Effector CD4-positive, alpha-beta T cell (primary cell): ENCODE results near the gene UBE2C.
"Not testable (repeated sequence)": the region's sequence is repeated elsewhere in the genome, so short reads cannot be mapped to it uniquely, and the experiment has no call there.

Source experiments
- DNase-seq: peaks from one replicate; pipeline ENCODE4 v3.0.0-alpha.2; 2020

The UBE2C gene

DNA sequence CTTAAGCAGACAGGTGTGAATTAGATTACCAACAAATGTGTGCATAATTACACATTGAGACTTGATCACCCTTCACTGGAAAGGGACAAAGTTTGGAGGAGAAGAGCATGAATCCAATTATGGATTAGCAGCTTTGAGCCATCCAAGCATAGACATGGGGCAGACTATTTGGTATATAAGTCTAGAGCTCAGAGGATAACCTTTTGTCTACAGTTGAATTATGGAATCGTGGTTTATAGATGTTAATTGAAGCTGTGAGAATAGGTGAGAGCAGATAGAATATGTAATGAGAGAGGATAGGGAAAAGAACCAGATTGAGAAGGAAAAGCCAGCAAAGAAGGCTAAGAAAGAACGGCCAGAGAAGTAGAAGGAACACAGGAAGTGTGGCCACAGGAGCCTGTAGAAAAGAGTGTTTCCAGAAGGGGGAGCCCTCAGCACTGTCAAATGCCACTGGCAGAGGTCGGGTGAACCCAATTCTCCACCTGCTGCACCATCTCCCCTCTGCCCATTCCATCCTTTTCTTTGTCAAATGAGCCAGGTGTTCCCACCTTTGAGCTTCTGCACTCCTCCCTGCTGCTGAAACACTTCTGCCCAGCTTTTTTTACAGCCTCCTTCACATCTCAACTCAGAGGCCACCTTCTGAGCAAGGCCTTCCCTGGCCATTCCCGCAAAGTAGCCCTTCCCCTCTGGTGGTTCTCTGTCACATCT, 13.4 kb upstream of the UBE2C start:
- DNase-seq = peak; percentile 54

DNA sequence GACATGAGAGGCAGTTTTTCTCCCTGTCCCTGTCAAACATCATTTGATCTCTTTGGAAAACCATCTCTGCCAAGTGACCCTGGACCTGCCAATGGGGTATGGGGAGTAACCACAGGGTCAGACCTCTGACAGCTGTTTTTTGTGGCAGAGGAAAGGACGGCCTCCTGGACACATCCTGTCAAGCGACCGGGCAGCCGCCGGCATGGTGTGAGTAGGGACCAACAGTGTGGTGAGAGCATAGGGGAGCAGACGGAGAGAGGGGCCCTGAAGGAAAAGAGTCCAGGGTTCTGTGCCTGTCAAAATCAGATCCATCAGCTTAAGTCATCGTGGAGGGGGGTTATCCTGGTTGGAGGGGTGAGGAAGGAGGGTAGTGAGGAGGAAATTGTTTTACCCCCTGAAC, 10.6 kb upstream of the UBE2C start:
- DNase-seq = no peak

DNA sequence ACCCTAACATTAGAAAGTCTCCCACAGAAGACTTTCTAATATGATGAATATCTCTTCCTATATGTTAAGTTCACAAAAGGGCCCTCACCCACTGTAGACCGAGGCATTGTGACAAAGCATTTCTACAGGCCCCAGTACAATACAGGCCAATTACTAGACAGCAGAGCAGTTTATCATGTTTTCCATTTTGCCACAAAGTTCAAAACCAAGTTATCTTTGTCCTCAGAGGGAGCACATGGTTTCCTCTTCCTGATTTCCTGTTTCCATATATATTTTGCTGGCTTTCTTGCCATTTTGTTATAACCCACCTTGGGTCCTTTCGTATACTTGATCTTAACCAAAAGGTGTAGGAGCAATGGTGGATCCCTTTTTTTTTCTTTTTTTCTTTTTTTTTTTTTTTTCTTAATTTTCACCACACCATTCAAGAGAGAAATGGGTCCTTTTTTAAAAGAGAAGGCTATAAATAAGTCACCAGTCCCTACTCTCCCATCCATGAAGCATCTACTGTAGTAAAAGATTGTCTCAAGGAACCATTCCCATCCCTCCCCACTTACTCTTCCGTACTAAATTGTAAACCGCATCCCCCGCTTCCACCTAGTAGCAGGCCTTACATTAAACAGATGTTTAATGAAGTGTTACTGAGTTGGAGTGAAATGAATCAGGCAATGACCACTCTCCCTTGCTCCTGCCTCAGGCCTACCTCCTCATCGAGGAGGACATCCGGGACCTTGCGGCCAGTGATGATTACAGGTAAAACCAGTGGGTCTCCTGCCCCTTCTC, 2.1 kb upstream of the UBE2C start:
- no peak for DNase-seq

DNA sequence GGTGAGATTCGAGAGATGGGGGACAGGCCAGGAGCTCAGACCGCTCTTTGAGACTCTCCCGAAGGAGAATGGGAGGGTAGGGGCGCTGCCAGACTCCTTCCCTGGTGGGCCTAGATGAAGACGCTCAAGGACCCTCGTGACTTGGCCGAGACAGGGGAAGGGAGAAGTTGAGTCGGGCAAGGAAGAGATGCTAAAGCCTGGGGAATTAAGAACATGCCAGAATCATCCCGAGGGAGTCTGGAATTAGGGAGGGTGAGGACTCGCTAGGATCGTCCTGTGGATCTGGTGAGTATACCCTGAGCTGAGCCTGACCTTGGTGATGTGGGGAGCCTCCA, 529 bp downstream of the UBE2C start:
- DNase-seq = no peak

DNA sequence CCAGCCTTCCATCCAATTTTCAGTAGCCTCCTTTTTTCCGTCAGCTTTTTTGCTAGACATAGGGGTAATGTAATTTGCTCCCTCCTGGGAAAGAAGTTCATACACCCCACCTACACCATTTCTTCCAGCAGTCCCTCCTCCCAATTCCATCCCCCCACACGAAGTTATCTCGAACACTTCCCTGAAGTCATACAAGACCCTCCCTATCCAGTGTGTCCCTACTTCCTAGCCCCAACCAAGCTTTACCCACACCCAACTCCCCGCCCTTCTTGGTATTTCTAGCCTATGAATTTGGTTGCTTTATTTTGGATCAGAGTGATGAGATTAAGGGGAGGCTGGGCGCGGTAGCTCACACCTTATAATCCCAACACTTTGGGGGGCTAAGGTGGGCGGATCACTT, 1.0 kb downstream of the UBE2C start:
- no peak for DNase-seq

DNA sequence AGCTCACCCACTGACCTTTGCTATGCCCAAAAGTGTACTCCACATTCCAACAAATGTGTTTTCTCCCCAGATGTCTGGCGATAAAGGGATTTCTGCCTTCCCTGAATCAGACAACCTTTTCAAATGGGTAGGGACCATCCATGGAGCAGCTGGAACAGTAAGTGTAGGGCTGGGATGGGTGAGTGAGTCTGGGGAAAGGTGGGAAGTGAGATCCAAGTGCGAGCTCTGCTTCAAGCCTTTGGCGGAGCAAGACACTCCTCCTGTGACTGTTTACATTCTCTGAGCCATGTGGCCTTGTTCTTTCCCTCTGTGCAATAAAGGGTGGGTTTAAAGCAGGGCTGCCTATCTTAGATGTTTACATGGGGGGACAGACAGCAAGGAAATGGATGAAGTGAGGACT, 1.9 kb downstream of the UBE2C start:
- DNase-seq = no peak

DNA sequence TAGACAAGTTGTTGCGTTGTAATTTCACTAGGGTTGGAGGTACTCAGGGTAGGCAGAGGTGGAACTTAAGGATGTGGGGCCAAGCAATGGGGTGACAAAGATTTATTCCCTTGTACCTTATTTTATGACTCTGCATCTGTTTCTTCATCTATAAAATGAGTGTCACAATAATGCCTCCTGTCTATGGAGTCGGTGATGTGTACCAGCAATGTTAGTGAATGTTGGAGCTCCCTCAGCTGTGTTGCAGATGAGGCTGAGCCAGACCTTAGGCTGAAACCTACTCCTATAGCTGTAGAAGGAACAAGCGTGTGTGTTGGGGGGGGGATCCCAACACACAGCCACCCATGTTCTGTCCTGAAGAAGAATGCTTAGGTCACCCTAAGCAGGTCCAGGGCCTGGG, 4.5 kb downstream of the UBE2C start:
- no peak for DNase-seq

DNA sequence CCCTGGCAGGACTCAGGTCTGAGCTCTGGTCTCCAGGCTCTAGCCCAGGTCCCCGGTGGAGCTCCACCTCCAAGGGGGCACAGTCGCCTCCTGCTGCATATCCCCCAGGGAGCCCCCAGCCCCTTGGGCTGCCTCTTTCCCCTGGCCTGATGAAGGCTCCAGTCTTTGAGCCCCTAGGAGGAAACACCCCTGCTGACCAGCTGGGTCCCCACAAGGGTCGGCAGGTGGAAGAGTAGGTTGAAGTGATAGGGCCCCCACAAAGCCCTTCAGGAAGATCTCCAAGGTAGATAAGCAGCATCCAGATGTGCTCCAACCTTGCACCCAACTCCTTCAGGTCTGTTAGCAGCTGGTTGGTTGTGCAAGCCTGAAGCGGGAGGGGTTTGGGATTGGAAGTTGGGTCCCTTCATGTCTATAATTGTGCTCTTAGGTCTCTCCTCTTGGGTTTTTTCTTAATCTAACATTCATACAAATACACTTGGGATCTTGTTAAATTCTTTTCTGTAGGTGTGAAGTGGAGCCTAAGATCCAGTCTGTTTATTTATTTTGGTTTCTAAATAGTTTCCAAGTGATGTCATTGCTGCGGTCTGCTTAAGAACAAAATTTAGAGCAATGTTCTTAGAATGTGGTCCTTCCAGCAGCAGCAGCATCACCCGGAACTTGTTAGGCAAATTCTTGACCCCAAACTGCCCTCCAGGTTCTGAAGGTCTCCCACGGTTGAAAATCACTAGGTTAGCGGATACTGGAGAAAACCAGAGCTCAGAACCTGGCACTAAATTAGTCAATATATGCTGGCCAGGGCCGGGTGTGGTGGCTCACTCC, 5.1 kb downstream of the UBE2C start:
- DNase-seq = no peak

DNA sequence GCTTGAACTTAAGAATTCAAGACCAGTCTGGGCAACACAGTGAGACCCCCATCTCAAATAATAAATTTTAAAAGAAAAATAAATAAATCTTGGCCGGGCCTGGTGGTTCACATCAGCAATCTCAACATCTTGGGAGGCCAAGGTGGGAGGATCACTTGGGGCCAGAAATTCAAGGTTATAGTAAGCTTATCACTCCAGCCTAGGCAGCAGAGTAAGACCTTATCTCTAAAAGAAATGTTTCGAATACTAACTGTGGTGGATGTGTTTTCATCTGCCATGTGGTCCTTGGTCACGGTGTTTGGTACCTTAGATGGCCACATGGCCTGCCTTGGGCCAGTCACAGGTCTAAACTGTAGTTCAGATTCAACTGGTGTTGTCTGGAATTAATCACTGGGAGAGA, 5.8 kb downstream of the UBE2C start:
- DNase-seq = no peak

DNA sequence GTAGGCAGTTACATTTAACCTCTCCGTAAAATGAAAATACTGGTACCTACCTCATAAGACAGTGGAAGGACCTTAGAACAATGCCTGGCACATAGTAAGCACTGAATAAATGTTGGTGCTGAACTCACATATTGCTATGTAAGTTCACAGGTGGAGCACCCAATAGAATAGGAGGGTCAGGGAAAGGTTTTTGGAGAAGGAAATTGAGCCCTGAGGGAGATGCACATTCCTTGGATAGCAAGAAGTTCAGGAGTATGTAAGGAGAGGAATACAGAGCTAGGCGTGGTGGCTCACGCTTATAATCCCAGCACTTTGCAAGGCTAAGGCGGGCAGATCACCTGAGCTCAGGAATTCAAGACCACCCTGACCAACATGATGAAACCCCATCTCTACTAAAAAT, 7.0 kb downstream of the UBE2C start:
- DNase-seq = no peak

DNA sequence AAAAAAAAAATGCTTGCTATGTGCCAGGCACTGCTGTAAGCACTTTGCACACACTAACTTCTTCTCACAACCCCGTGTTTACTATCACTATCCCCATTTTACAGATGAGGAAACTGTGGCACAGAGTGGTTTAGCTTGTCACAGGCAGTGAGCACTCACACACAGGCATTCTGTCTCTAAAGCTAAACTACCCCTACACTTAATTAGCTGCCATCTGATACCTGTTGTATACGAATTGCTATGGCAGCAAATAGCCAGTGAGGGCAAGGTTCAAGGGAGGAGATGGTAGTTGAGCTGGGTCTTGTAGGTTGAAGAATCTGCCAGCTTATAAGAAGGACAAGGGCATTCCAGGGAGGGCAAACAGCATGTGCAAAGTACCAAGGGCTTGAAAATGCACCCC, 9.5 kb downstream of the UBE2C start:
- DNase-seq = no peak

DNA sequence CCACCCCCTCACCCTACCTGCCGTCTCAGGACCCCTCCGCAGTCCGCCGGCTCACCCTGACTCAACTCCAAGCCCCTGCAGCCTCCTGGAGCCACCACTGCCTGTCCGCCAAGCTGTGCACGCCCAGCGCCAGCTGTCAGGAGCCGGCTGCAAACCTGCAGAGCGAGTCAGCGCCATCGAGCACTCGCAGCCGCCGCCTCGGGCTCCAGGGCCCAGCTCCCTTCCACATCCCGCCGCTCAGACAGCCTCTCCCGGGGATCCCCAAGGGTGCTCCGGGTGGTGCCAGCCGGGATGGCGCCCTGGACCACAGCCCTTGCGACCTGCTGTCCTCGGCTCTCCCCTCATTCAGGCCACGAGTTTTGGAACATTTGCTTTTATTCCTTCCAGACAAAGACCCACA, 10.4 kb downstream of the UBE2C start:
- no peak for DNase-seq

DNA sequence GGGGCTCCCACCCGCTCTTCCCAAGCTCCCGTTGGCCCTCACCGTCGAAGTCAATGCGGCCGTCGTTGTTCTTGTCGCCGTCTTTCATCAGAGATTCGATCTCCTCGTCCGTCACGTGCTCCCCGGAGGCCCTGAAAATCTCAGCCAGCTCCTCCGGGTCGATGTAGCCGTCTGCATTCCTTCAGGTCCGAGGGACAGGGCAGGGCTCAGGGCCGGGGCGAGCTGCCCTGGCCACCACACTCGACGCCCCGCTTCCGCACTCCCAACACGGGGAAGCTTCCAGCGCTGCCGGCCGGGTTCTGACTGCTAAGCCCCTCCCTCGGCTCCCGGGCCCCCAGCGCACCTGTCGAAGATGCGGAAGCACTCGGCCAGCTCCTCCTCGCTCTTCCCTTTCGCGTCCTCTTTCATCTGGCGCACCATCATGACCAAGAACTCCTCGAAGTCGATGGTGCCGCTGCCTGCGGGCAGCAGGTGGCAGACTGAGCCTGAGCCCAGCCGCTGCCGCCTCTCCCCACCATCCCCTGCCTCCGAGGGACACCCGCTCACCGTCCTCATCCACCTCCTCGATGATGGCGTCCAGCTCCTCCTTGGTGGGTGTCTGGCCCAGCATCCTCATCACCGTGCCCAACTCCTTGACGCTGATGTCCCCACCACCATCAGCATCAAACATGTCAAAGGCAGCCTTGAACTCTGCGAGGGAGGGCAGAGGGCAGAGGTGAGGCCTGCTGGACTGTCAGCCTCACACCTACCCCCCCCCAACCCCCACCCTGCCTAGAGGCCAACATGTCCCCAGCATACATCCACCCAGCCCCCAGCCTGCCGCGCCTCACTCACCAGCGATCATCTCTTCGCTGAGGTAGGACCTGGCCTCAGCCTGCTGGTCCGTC, 11.7 kb downstream of the UBE2C start:
- peak; percentile 29 for DNase-seq

DNA sequence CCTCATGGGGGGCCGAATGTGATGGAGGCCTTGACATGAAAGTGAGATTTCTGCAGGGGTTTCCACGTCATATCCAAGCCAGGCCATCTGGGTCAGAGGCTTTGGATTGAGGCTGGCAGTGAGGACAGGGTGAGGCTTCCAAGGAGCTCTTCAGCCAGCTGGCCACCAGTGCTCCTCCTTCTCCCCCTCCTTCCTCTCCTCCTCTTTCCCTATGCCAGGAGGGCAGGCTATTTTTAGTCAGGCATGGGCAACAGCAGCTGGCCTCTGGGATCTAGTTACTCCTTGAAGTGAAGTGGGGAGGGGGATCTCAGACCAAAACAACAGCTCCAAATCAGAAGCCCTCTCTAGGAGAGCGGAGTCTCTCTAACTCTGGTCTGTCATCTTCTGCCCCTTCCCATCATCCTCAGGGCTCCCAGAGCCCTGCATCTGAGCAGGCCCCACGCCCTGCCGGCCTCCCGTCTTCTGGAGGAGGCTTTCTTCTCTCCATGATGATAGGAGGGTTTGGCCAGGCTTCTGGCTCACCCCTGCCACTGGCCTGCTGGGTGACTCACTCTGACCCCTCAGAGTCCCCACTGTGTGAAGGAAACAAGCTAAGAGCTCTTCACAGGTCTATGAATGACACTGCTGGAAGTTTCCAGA, 14.1 kb downstream of the UBE2C start:
- DNase-seq = no peak

DNA sequence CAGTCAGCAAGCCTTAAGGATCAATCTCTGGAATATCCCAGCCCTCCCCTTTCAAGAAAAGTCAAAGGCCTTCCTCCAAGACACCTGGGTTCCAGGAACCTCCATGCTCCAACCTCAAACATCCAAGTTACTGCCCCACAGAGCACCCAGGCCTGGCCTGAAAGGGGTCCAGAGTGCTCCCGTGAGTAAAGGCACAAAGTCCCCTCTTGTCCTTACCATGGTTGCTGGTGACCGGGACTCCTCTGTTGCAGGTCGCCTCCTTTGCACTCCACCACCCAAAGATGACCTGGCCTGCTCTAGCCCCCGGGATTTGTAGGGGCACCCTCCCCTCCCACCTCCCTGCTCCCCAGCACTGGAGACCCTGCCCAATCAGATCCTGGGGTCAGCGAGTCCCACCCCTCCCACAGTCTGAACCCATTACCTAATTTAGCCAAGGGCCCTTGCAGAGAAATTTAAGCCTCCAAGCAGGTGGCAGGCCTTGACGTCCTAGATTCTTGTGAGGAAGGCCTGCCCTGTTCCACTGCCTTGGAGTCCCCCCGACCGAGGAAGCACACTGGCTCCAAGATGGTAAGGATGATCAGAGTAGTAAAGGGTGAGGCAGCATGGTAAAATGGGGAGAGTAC, 14.7 kb downstream of the UBE2C start, which contains the start of gene TNNC2:
TNNC2 (minus strand) TSS at position 283 of the 623 bp plus-strand sequence; CDS start at position 219, 64 bp downstream.
- no peak for DNase-seq

DNA sequence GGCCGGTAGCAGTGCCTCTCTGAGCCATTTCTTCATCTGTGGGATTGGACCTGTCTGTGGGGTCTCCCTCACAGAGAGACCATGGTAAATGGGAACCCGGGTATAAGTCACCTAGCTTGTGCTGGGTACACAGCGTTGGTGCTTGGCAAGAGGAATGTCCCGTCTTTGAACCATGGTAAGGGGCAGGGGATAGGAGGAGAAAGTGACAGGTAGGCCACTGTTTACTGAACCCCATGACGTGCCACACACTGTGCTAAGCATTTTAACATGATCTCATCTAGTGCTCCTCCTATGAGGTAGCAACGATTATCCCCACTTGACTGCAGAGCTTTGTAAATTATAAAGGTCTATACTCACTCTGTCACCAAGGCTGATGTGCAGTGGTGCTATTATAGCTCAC, 15.3 kb downstream of the UBE2C start:
- no peak for DNase-seq

DNA sequence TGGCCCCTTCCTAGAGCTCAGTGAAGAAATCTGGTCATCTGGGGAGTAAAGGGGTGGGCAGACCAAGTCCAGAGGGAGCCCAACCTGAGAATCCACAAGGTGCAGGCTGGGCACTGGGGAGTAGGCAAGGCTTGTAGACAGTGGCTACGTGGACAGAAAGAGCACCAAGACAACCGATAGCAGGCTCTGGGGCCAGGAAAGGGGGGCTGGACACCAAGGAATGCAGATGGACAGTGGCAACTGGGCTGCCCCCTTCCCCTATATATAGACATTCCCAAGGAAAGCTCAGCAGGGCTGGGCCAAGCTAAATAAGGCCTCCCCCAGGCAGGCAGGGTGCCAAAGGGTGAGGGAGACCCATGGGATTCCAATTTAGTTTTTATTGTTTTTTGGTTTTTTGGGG, 16.1 kb downstream of the UBE2C start:
- DNase-seq = no peak

DNA sequence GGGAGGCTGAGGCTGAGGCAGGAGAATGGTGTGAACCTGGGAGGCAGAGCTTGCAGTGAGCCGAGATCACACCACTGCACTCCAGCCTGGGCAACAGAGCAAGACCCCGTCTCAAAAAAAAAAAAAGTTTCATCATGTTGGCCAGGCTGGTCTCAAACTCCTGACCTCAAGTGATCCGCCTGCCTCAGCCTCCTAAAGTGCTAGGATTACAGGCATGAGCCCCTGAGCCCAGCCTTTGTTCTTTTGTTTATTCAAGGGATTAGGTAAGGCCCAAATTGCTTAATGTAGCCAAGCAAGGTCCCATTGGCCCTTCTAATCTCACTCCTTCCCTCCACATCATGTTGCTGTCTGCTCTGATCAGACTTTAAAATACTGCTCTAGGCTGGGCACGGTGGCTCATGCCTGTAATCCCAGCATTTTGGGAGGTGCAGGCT, 17.2 kb downstream of the UBE2C start:
- not testable (repeated sequence) for DNase-seq

DNA sequence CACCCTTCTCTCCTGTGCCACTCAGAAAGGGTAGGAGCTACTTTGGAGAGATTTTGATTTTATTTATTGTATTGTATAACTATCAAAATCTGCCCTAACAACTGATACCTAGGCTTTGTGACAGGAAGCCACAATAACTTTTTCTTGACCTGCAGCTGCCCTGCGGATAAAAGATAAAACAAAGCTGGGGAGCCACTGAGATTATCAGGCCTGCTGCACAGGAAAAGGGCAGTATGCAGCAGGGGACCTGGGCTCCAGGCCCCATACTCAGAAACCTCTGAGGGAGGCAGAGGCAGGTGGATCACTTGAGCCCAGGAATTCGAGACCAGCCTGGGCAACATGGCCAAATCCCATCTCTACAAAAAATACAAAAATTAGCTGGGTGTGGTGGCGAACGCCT, 20.2 kb downstream of the UBE2C start:
- no peak for DNase-seq

DNA sequence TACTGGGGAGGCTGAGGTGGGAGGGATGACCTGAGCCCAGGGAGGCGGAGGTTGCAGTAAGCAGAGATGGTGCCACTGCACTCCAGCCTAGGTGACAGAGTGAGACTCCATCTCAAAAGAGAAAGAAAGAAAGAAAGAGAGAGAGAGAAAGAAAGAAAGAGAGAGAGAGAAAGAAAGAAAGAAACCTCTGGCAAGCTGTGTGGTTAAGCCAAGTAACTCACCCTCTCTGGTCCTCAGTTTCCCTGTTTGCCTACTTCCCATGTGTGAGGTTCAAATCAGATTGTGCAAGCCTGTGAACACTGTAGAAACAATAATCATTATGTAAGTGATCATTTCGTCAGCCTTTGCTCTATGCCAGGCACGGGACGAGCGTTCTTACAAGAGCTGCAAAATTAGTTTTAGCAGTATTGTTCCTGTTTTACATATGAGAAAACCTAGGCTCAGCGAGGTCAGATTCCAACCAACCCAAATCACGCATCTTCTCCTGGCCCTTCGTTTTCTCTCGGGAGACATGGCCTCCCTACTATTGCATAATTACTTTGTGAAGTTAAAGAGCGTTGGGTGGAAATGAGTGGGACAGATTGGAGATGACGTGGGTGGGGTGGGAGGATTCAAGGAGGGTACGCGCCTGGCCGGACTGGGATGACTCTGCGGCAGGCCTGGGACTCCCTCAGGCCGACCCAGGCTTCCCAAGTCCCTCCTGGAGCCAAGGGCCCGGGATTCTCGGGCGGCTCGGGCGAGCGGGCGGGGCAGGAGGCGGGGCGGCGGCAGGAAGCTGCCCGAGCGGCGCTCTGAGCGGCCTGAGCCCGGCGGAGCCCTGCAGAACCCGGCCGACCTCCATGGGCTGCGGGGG, 20.8 kb downstream of the UBE2C start, which contains the start of gene SNX21:
SNX21 (plus strand) TSS at position 770 of the 853 bp plus-strand sequence. CDS start 121 bp downstream, outside the sequence.
- no peak for DNase-seq
